MM.1S (cell line): ENCODE data around the gene GALNT10.

Experiments
- CTCF ChIP-seq: fragments of 300-600 bp; sonication (generic); IDR thresholded peaks from 2 replicates; pipeline ENCODE4 v1.5.1; 2016; ENCODE audit warnings: antibody characterized with exemption, low read length, mixed read lengths
- EZH2phosphoT487 ChIP-seq: fragments of 300-600 bp; sonication (generic); IDR thresholded peaks from 2 replicates; pipeline ENCODE4 v1.6.1; 2018; ENCODE audit warnings: antibody characterized with exemption, low read length

- TF ChIP-seq CTCF (no peak), EZH2phosphoT487 (no peak)
These were observed 179.6 kb downstream of the GALNT10 start for GRCh38 chr5:154370119-154370518.
